HepG2 (cell line): Measurements from ENCODE around the gene KRTAP2-3. TPM values are rescaled to one million over a fixed set of nuclear protein-coding genes. Genes with fewer than 3 reads are reported as not detected.

Source experiments
- ATAC-seq: fragments of 200-7000 bp; cut with Tn5 transposase; 3 replicates; pipeline ENCODE4 v1.9.1; 2020; ENCODE audit warnings: mild to moderate bottlenecking, moderate library complexity
- BruUV-seq: library from RNA; stranded (reverse); fragments of 400-500 nt; replicated peaks from 2 replicates; lab custom pipeline; 2021; lab: Mats Ljungman, UMichigan
- CTCF ChIA-PET: fragments of 300-600 bp; formaldehyde crosslinking; extraction: SDS; loops from one replicate; lab custom pipeline; 2021; ENCODE audit warnings: low total read pairs, inconsistent platforms, low intra/inter-chr PET ratio; lab: Yijun Ruan, JAX
- POLR2A ChIA-PET: fragments of 350-600 bp; sonication (Branson Sonifier 250); formaldehyde crosslinking; loops from one replicate; lab custom pipeline; 2020; ENCODE audit warnings: antibody characterized with exemption, inconsistent platforms; lab: Yijun Ruan, JAX
- DNase-seq: peaks from one replicate; pipeline ENCODE4 v3.0.0-alpha.2; 2015; ENCODE audit warnings: low spot score
- FAIRE-seq: peaks from 3 replicates; lab custom pipeline; 2011; peaks lifted over from hg19 to GRCh38; lab: Jason Lieb, UNC
- H2AFZ ChIP-seq: one replicate; pipeline ENCODE4 v1.6.1; 2011; ENCODE audit warnings: low read length, inconsistent platforms
- H3K27ac ChIP-seq: fragments of 300-600 bp; 3 replicates; pipeline ENCODE4 v1.8.0; 2011; ENCODE audit warnings: mixed run types, mild to moderate bottlenecking, mixed read lengths, low read length, inconsistent platforms; ENCODE audit not compliant: insufficient read depth; ENCODE audit errors: extremely low read length
- H3K27me3 ChIP-seq, 2 experiments: fragments of 200-600 bp in 1 of 2; 2 replicates in 1 of 2; 3 replicates in 1 of 2; pipeline versions ENCODE4 v1.6.0 to v1.8.0; 2011; ENCODE audit warnings: low read length in 2 of 2, mild to moderate bottlenecking in 2 of 2, moderate library complexity in 2 of 2, inconsistent platforms in 1 of 2; ENCODE audit not compliant: insufficient read depth in 2 of 2, control insufficient read depth in 1 of 2
- H3K36me3 ChIP-seq, 2 experiments: fragments of 200-600 bp in 1 of 2; replicated peaks in 1 of 2; 2 replicates in 1 of 2; 3 replicates in 1 of 2; pipeline versions ENCODE4 v1.5.1 to v1.8.0; 2011; ENCODE audit warnings: low read length in 2 of 2, inconsistent platforms in 1 of 2; ENCODE audit not compliant: insufficient read depth in 2 of 2, control insufficient read depth in 1 of 2
- H3K4me1 ChIP-seq: 2 replicates; pipeline ENCODE4 v1.5.1; 2012; ENCODE audit warnings: low read length, inconsistent platforms; ENCODE audit not compliant: insufficient read depth
- H3K4me2 ChIP-seq: 2 replicates; pipeline ENCODE4 v1.6.0; 2011; ENCODE audit warnings: low read depth, low read length, inconsistent platforms
- H3K4me3 ChIP-seq, 3 experiments: fragments of 200-600 bp in 1 of 3; sonication (generic), shearing (Covaris generic) in 1 of 3; replicated peaks in 1 of 3; 2 replicates each; pipeline ENCODE4 v1.5.1; 2011 to 2016; ENCODE audit warnings: low read length in 3 of 3, inconsistent platforms in 2 of 3, low read depth in 2 of 3, mild to moderate bottlenecking in 2 of 3, control low read depth in 1 of 3, mixed read lengths in 1 of 3; ENCODE audit not compliant: insufficient read depth in 1 of 3
- H3K79me2 ChIP-seq: one replicate; pipeline ENCODE4 v1.6.1; 2011; ENCODE audit warnings: low read length, inconsistent platforms; ENCODE audit not compliant: insufficient read depth
- H3K9ac ChIP-seq: 2 replicates; pipeline ENCODE4 v1.6.0; 2011; ENCODE audit warnings: mild to moderate bottlenecking, low read depth, low read length, inconsistent platforms; ENCODE audit not compliant: insufficient read depth
- H3K9me3 ChIP-seq: 2 replicates; pipeline ENCODE4 v1.5.1; 2012; ENCODE audit warnings: mild to moderate bottlenecking, low read length
- H4K20me1 ChIP-seq: 2 replicates; pipeline ENCODE4 v1.6.0; 2011; ENCODE audit warnings: inconsistent platforms, mild to moderate bottlenecking, low read length, moderate library complexity; ENCODE audit not compliant: insufficient read depth
- DMAP1 ChIP-seq: IDR thresholded peaks from 2 replicates; pipeline ENCODE4 v1.6.1; 2016
- ETV5 ChIP-seq: IDR thresholded peaks from 2 replicates; pipeline ENCODE4 v1.6.1; 2018; ENCODE audit warnings: missing biosample characterization, missing genetic modification reagents, inconsistent platforms, borderline replicate concordance
- HMGXB4 ChIP-seq, 2 experiments: sonication (generic) in 1 of 2; formaldehyde crosslinking in 1 of 2; IDR thresholded peaks; 2 replicates each; pipeline versions ENCODE4 v1.4.0 to v1.6.1; 2018 to 2020; ENCODE audit warnings: missing genetic modification reagents in 2 of 2, borderline replicate concordance in 1 of 2, low read depth in 1 of 2, mild to moderate bottlenecking in 1 of 2, missing biosample characterization in 1 of 2
- ISX ChIP-seq: sonication (generic); formaldehyde crosslinking; conservative IDR thresholded peaks from 2 replicates; pipeline ENCODE4 v1.5.0; 2020; ENCODE audit warnings: missing genetic modification reagents
- NAIF1 ChIP-seq: sonication (generic); formaldehyde crosslinking; IDR thresholded peaks from 2 replicates; pipeline ENCODE4 v1.5.0; 2020; ENCODE audit warnings: mild to moderate bottlenecking, missing genetic modification reagents, borderline replicate concordance
- TAF15 ChIP-seq: fragments of 200-400 bp; formaldehyde crosslinking; IDR thresholded peaks from one replicate; pipeline ENCODE4 v1.6.1; 2018; ENCODE audit warnings: mild to moderate bottlenecking, low read depth, low read length; ENCODE audit not compliant: poor library complexity, severe bottlenecking
- ZNF446 ChIP-seq: sonication (generic); formaldehyde crosslinking; IDR thresholded peaks from 2 replicates; pipeline ENCODE4 v1.5.0; 2020; ENCODE audit warnings: mild to moderate bottlenecking, missing genetic modification reagents
- ZNF451 ChIP-seq: sonication (generic); formaldehyde crosslinking; IDR thresholded peaks from 2 replicates; pipeline ENCODE4 v1.5.0; 2020; ENCODE audit warnings: mild to moderate bottlenecking, missing genetic modification reagents
- ZSCAN5A ChIP-seq: sonication (generic); formaldehyde crosslinking; IDR thresholded peaks from 2 replicates; pipeline ENCODE4 v1.8.0; 2022; ENCODE audit warnings: mild to moderate bottlenecking, missing genetic modification reagents, borderline replicate concordance
- WGBS: methylation state at CpG from one replicate; pipeline ENCODE4 v1.1.6; 2017; ENCODE audit warnings: low lambda C conversion rate; 5-methylcytosine and 5-hydroxymethylcytosine counted together
- in situ Hi-C: cut with HindIII; loops from 2 replicates; pipeline ENCODE4 v1.10.0; 2017; ENCODE audit warnings: low pct_unique_long_range_greater_than_20kb; ENCODE audit not compliant: extremely low pct_ligation_motif_present
- intact Hi-C: fragments of 100-400 bp; cut with micrococcal nuclease; formaldehyde crosslinking; loops from one replicate; pipeline ENCODE4 v1.10.0; 2022; ENCODE audit not compliant: unreplicated experiment
- polyA plus RNA-seq, 8 experiments: library from polyadenylated mRNA; depleted of rRNA in 3 of 8; stranded (reverse) in 7 of 8; unstranded in 1 of 8; fragments of >200 nt; fragmentation: Illumina TruSeq in 4 of 8; extraction: Trizol in 4 of 8; gene quantifications; 2 replicates each; pipeline versions ENCODE4 v1.2.1 to v1.2.3, GENCODE V29; 2011 to 2016; ENCODE audit warnings: low read depth in 4 of 8, missing spikeins in 1 of 8, mixed read lengths in 1 of 8; ENCODE audit not compliant: insufficient read depth in 1 of 8
- total RNA-seq, 5 experiments: library from RNA; depleted of rRNA; stranded (reverse); fragments of >200 nt; fragmentation: Illumina TruSeq; extraction: Trizol; gene quantifications; 2 replicates each; pipeline ENCODE4 v1.2.3, GENCODE V29; 2016; ENCODE audit warnings: low read depth in 1 of 5
- TF ChIP-seq, protein P1 (sequence below): sonication (generic); formaldehyde crosslinking; IDR thresholded peaks from 2 replicates; pipeline ENCODE4 v1.5.0; 2020; ENCODE audit warnings: missing genetic modification reagents
- TF ChIP-seq, protein P2 (sequence below): IDR thresholded peaks from 2 replicates; pipeline ENCODE4 v1.4.0; 2020; ENCODE audit warnings: mild to moderate bottlenecking, missing genetic modification reagents
- TF ChIP-seq, protein P3 (sequence below): sonication (generic); formaldehyde crosslinking; IDR thresholded peaks from 2 replicates; pipeline ENCODE4 v1.5.0; 2020; ENCODE audit warnings: missing genetic modification reagents

The KRTAP2-3 gene
- total and polyA plus RNA-seq, 2 of the 13 experiments (the other 11 are each of a cell fraction or from before 2014, with no cell fraction given): 0.25 TPM; not detected in 1

GRCh38 chr17:41098481-41098880 is 38.6 kb upstream of the KRTAP2-3 start:
- BruUV-seq: no TSS peak
- in situ Hi-C loops: no loop called here
- Histone ChIP-seq H3K4me2 (no peak overlapping the region), H3K27ac (no peak overlapping the region), H3K27me3 (peaks cover 0 to 11% of the 10 kb centered on the region in 2 experiments; a peak in 2 of 5 replicates), H4K20me1 (no peaks in the 10 kb centered on the region), H3K36me3 (no peaks in the 10 kb centered on the region), H3K4me1 (no peaks in the 10 kb centered on the region), H3K79me2 (no peaks in the 10 kb centered on the region), H3K9ac (no peak overlapping the region), H2AFZ (no peak overlapping the region), H3K4me3 (no peak overlapping the region), H3K9me3 (no peaks in the 10 kb centered on the region)
- DNase-seq: no peak
- intact Hi-C loops: no loop called here
- ChIA-PET POLR2A (no interaction called here), CTCF (no interaction called here)
- WGBS: 23% methylated on average over 6 of the region's 6 CpGs
- ATAC-seq: no peak
- FAIRE-seq: no peak
- no peak for TF ChIP-seq ZNF446 (CRISPR knock-in tag)
- TF ChIP-seq, protein P1, sequence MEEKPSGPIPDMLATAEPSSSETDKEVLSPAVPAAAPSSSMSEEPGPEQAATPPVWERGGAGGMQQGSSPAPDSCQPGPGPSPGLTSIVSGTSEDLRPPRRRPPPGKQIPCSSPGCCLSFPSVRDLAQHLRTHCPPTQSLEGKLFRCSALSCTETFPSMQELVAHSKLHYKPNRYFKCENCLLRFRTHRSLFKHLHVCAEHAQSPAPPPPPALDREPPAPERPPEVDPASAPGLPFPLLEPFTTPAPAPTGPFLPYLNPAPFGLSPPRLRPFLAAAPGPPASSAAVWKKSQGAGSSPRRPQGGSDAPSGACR (CRISPR knock-in tag): no peak
- TF ChIP-seq, protein P2, sequence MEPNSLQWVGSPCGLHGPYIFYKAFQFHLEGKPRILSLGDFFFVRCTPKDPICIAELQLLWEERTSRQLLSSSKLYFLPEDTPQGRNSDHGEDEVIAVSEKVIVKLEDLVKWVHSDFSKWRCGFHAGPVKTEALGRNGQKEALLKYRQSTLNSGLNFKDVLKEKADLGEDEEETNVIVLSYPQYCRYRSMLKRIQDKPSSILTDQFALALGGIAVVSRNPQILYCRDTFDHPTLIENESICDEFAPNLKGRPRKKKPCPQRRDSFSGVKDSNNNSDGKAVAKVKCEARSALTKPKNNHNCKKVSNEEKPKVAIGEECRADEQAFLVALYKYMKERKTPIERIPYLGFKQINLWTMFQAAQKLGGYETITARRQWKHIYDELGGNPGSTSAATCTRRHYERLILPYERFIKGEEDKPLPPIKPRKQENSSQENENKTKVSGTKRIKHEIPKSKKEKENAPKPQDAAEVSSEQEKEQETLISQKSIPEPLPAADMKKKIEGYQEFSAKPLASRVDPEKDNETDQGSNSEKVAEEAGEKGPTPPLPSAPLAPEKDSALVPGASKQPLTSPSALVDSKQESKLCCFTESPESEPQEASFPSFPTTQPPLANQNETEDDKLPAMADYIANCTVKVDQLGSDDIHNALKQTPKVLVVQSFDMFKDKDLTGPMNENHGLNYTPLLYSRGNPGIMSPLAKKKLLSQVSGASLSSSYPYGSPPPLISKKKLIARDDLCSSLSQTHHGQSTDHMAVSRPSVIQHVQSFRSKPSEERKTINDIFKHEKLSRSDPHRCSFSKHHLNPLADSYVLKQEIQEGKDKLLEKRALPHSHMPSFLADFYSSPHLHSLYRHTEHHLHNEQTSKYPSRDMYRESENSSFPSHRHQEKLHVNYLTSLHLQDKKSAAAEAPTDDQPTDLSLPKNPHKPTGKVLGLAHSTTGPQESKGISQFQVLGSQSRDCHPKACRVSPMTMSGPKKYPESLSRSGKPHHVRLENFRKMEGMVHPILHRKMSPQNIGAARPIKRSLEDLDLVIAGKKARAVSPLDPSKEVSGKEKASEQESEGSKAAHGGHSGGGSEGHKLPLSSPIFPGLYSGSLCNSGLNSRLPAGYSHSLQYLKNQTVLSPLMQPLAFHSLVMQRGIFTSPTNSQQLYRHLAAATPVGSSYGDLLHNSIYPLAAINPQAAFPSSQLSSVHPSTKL (CRISPR knock-in tag): no peak
- TF ChIP-seq TAF15: no peak
- TF ChIP-seq ISX (CRISPR knock-in tag): no peak
- TF ChIP-seq ETV5 (CRISPR knock-in tag): no peak
- TF ChIP-seq HMGXB4 (CRISPR knock-in tag; IDR thresholded peaks at IDR 0.05; ENCODE audit: borderline replicate concordance in 1 of 2, low read depth in 1 of 2): no peak
- TF ChIP-seq NAIF1 (CRISPR knock-in tag): no peak
- TF ChIP-seq, protein P3, sequence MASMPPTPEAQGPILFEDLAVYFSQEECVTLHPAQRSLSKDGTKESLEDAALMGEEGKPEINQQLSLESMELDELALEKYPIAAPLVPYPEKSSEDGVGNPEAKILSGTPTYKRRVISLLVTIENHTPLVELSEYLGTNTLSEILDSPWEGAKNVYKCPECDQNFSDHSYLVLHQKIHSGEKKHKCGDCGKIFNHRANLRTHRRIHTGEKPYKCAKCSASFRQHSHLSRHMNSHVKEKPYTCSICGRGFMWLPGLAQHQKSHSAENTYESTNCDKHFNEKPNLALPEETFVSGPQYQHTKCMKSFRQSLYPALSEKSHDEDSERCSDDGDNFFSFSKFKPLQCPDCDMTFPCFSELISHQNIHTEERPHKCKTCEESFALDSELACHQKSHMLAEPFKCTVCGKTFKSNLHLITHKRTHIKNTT (CRISPR knock-in tag): no peak
- TF ChIP-seq ZSCAN5A (CRISPR knock-in tag): no peak
- TF ChIP-seq ZNF451 (CRISPR knock-in tag): no peak
- TF ChIP-seq DMAP1: no peak
